ENCODE data around the gene MEIOSIN. TPM values are rescaled to one million over a fixed set of nuclear protein-coding genes. Genes with fewer than 3 reads are reported as not detected.

Gene MEIOSIN
- total and polyA plus RNA-seq, 2 of the 13 experiments (the other 11 are each of a cell fraction or from before 2014, with no cell fraction given) = not detected

DNA sequence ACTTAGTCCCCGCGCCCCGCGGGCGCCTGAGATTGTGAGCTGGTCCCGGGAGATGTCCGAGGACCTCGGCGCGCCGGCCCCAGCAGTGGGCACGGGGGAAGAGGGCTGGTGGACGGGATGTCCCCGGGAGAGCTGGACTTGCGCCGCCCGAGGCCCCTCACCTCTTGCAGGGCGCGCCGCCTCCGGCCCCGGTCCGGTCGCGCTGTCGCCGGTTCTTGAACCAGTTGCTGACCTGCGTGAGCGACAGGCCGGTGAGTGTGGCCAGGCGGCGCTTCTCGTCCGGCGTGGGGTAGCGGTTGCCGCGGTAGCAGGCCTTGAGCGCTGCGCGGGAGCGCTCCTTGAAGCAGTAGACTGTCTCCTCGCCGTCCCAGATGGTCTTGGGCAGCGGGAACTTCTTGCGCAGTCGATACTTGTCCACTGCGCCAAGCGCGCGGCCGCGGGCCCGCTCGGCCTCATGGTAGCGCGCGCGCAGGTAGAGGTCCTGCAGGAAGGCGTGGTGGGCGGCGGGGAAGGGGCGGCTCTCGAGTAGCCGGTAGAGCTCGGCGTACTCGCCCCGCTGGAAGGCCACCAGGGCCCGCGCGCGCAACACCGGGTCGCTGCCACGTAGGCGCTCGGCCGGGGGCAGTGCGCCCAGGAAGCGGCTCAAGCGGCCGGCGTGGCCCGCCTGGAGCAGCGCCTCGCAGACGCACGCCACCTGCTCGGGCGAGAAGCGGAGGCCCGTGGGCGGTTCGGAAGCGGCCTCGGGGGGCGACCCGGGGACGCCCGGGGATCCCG, 34.8 kb downstream of the MEIOSIN start (continued):
- TF ChIP-seq, protein P1, sequence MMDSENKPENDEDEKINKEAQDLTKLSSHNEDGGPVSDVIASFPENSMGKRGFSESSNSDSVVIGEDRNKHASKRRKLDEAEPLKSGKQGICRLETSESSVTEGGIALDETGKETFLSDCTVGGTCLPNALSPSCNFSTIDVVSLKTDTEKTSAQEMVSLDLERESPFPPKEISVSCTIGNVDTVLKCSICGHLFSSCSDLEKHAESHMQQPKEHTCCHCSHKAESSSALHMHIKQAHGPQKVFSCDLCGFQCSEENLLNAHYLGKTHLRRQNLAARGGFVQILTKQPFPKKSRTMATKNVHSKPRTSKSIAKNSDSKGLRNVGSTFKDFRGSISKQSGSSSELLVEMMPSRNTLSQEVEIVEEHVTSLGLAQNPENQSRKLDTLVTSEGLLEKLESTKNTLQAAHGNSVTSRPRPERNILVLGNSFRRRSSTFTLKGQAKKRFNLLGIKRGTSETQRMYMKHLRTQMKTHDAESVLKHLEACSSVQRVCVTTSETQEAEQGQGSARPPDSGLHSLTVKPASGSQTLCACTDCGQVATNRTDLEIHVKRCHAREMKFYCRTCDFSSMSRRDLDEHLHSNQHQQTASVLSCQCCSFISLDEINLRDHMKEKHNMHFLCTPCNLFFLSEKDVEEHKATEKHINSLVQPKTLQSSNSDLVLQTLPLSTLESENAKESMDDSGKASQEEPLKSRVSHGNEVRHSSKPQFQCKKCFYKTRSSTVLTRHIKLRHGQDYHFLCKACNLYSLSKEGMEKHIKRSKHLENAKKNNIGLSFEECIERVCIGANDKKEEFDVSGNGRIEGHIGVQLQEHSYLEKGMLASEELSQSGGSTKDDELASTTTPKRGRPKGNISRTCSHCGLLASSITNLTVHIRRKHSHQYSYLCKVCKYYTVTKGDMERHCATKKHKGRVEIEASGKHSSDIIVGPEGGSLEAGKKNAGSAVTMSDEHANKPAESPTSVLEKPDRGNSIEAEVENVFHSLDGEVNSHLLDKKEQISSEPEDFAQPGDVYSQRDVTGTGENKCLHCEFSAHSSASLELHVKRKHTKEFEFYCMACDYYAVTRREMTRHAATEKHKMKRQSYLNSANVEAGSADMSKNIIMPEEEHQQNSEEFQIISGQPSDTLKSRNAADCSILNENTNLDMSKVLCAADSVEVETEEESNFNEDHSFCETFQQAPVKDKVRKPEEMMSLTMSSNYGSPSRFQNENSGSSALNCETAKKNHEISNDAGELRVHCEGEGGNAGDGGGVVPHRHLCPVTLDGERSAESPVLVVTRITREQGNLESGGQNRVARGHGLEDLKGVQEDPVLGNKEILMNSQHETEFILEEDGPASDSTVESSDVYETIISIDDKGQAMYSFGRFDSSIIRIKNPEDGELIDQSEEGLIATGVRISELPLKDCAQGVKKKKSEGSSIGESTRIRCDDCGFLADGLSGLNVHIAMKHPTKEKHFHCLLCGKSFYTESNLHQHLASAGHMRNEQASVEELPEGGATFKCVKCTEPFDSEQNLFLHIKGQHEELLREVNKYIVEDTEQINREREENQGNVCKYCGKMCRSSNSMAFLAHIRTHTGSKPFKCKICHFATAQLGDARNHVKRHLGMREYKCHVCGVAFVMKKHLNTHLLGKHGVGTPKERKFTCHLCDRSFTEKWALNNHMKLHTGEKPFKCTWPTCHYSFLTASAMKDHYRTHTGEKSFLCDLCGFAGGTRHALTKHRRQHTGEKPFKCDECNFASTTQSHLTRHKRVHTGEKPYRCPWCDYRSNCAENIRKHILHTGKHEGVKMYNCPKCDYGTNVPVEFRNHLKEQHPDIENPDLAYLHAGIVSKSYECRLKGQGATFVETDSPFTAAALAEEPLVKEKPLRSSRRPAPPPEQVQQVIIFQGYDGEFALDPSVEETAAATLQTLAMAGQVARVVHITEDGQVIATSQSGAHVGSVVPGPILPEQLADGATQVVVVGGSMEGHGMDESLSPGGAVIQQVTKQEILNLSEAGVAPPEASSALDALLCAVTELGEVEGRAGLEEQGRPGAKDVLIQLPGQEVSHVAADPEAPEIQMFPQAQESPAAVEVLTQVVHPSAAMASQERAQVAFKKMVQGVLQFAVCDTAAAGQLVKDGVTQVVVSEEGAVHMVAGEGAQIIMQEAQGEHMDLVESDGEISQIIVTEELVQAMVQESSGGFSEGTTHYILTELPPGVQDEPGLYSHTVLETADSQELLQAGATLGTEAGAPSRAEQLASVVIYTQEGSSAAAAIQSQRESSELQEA (CRISPR knock-in tag; IDR thresholded peaks at IDR 0.05; ENCODE audit: not compliant biosample characterization) = peak; percentile 89
- TF ChIP-seq STAG1 (CRISPR knock-in tag; IDR thresholded peaks at IDR 0.05) = 0 out of 2 replicates have a peak, but pooled peaks have one; percentile 3
- no peak for TF ChIP-seq ZNF510 (CRISPR knock-in tag; IDR thresholded peaks at IDR 0.05; ENCODE audit: low read depth)
- no peak for TF ChIP-seq STAT5B (CRISPR knock-in tag; IDR thresholded peaks at IDR 0.05)
- TF ChIP-seq, protein P2, sequence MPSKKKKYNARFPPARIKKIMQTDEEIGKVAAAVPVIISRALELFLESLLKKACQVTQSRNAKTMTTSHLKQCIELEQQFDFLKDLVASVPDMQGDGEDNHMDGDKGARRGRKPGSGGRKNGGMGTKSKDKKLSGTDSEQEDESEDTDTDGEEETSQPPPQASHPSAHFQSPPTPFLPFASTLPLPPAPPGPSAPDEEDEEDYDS (CRISPR knock-in tag; IDR thresholded peaks at IDR 0.05) = 0 out of 2 replicates have a peak, but pooled peaks have one; percentile 28
- 0 out of 2 replicates have a peak, but pooled peaks have one; percentile 57 for TF ChIP-seq SNAPC2 (CRISPR knock-in tag; IDR thresholded peaks at IDR 0.05)
- 0 out of 2 replicates have a peak, but pooled peaks have one; percentile 49 for TF ChIP-seq SPEN (CRISPR knock-in tag; IDR thresholded peaks at IDR 0.05; ENCODE audit: low read depth)
- peak; percentile 54; the same call in 1 of the 2 replicates for TF ChIP-seq ZMAT3 (CRISPR knock-in tag; conservative IDR thresholded peaks at IDR 0.05)
- TF ChIP-seq ZNF577 (CRISPR knock-in tag; IDR thresholded peaks at IDR 0.05; ENCODE audit: borderline replicate concordance, low read depth) = no peak
- TF ChIP-seq XBP1 (CRISPR knock-in tag; IDR thresholded peaks at IDR 0.05) = no peak
- TF ChIP-seq, protein P3, sequence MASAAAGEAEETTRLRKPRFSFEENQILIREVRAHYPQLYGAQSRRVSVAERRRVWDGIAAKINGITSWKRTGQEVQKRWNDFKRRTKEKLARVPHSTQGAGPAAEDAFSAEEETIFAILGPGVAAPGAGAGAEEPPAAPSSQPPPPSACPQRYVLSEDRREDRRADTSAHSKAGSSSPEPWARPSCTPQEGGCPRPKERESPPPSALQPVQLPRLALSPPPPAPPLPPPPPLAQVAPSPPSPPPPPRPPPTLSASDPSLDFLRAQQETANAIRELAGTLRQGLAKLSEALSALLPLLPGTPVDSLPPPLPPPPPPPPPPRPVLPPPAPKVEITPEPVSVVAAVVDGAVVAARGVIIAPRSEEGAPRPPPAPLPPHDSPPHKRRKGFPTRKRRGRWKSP (CRISPR knock-in tag; IDR thresholded peaks at IDR 0.05) = peak; percentile 97
- peak; percentile 67 for TF ChIP-seq TAF1 (CRISPR knock-in tag; IDR thresholded peaks at IDR 0.05)
- TF ChIP-seq NR2C2 (CRISPR knock-in tag; IDR thresholded peaks at IDR 0.05; ENCODE audit: borderline replicate concordance) = no peak
- no peak for TF ChIP-seq ZFYVE20 (CRISPR knock-in tag; IDR thresholded peaks at IDR 0.05; ENCODE audit: borderline replicate concordance, low read depth)
- no peak for TF ChIP-seq PRPF4 (IDR thresholded peaks at IDR 0.05; ENCODE audit: low read depth, low read length, poor library complexity, severe bottlenecking)
- TF ChIP-seq ZNF558 (CRISPR knock-in tag; IDR thresholded peaks at IDR 0.05; ENCODE audit: borderline replicate concordance) = no peak
- TF ChIP-seq HNRNPL (IDR thresholded peaks at IDR 0.05; ENCODE audit: low read depth, low read length) = 0 out of 2 replicates have a peak, but pooled peaks have one; percentile 28

All from HepG2 (cell line).